HUES6 (cell line): ENCODE results near the gene ID1.
"Not testable (repeated sequence)": the region's sequence is repeated elsewhere in the genome, so short reads cannot be mapped to it uniquely, and the experiment has no call there.

ENCODE experiments used
- H3K27ac ChIP-seq: 2 replicates; pipeline ENCODE4 v1.7.0; 2013; ENCODE audit warnings: low read depth, mild to moderate bottlenecking, low read length, inconsistent platforms
- H3K27me3 ChIP-seq: 2 replicates; pipeline ENCODE4 v1.6.1; 2013; ENCODE audit warnings: low read length; ENCODE audit not compliant: control insufficient read depth, insufficient read depth
- H3K36me3 ChIP-seq: 2 replicates; pipeline ENCODE4 v1.6.1; 2013; ENCODE audit warnings: low read length; ENCODE audit not compliant: control insufficient read depth, insufficient read depth
- H3K4me1 ChIP-seq: 2 replicates; pipeline ENCODE4 v1.6.1; 2013; ENCODE audit warnings: low read length; ENCODE audit not compliant: control insufficient read depth, insufficient read depth
- H3K4me3 ChIP-seq: 2 replicates; pipeline ENCODE4 v1.5.1; 2013; ENCODE audit warnings: low read depth, low read length
- H3K9ac ChIP-seq: one replicate; pipeline ENCODE4 v1.6.1; 2013; ENCODE audit warnings: mild to moderate bottlenecking, low read length
- H3K9me3 ChIP-seq: 2 replicates; pipeline ENCODE4 v1.6.1; 2013; ENCODE audit warnings: low read depth, low read length; ENCODE audit not compliant: control insufficient read depth, insufficient read depth

ID1 gene

DNA sequence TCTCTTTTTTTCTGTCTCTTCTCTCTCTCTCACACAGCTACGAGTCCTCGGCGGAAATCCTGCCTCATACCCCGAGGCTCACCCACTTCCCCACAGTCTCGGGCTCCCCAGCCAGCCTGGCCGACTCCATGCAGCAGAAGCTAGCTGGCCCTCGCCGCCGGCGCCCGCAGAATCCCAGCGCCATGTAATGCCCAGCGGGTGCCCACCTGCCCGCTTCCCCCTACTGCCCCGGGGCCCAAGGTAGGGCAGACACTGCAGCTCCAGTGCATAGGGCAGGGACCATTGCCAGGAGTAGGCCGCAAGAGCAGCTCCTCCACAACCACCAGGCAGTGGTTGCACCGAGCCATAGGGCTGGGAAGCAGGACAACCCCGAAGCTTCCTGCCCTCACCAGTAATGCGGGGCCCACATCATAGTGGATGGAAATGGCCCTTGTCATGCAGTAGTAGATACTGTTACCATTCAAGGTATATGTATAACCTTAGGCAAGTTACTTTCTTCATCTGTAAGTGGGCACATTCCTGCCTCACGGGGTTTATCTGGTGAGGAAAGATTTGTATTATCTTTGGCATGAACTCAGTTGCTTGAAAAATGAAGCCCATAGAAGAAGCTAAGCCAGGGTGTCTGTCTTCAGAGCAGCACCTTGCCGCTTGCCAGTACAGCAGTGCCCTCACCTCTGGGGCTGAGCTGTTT lies 36.9 kb upstream of the ID1 start:
- Histone ChIP-seq H3K36me3 (peaks cover 54% of the 10 kb centered on the region), H3K9ac (peak overlapping the region; percentile 12), H3K9me3 (no peaks in the 10 kb centered on the region), H3K4me3 (no peak overlapping the region), H3K27me3 (no peaks in the 10 kb centered on the region), H3K4me1 (peaks cover 42% of the 10 kb centered on the region), H3K27ac (no peak overlapping the region)

DNA sequence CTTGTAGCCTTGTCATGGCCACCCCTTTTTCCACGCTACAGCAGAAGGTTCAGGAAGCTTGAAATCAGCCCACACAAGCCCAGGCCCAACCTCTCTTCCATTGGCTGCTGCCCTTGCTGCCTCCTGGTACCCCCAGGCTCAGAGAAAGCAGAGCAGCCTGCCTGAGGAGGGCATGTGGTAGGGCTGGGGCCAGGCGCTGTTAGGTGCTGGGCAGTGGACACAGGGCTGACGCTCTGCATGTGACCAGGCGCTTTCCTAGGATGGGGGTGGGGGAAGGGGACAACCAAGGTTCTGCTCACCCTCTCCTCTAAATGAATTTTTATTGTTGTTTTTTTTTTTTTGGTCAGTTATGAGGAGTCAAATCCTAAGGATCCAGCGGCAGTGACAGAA lies 36.3 kb upstream of the ID1 start:
- Histone ChIP-seq H3K27ac (peak overlapping the region; percentile 7; the same call in 1 of the 2 replicates), H3K27me3 (no peaks in the 10 kb centered on the region), H3K4me1 (peaks cover 48% of the 10 kb centered on the region), H3K9me3 (no peaks in the 10 kb centered on the region), H3K36me3 (peaks cover 49% of the 10 kb centered on the region), H3K4me3 (no peak overlapping the region), H3K9ac (peak overlapping the region; percentile 12)

GRCh38 chr20:31569163-31570020 lies 35.7 kb upstream of the ID1 start:
- Histone ChIP-seq H3K27ac (peak overlapping the region; percentile 4; the same call in 1 of the 2 replicates), H3K9me3 (no peaks in the 10 kb centered on the region), H3K9ac (no peak overlapping the region), H3K4me3 (no peak overlapping the region), H3K4me1 (peaks cover 53% of the 10 kb centered on the region), H3K27me3 (no peaks in the 10 kb centered on the region), H3K36me3 (peaks cover 43% of the 10 kb centered on the region)

DNA sequence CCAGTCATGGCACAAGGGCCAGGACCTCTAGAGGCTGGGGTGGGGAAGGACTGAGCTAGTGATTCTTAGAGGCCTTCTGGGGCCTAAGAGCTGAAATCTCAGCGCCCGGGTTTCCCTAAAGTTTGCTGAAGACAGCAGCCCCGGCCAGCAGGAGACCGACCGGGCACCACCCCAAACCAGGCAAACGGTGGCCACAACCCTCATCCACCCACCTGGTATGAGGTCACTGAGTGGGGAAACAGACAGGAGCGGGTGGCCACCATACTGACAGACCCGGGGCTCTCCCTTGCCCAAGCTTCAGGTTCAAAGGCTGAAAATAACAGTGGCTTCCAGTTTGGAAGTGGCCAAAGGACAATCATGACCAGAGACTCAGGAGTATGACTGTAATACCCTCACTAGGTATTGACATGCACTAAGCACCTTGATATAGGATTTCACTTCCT lies 35.0 kb upstream of the ID1 start:
- H3K4me1 ChIP-seq = peaks cover 53% of the 10 kb centered on the region
- no peak overlapping the region for H3K4me3 ChIP-seq
- H3K27me3 ChIP-seq = no peaks in the 10 kb centered on the region
- no peak overlapping the region for H3K9ac ChIP-seq
- H3K36me3 ChIP-seq = peaks cover 41% of the 10 kb centered on the region
- no peaks in the 10 kb centered on the region for H3K9me3 ChIP-seq
- H3K27ac ChIP-seq = no peak overlapping the region

- H3K27ac ChIP-seq = peak overlapping the region; percentile 44; the same call in 1 of the 2 replicates
- H3K4me3 ChIP-seq = no peak overlapping the region
- no peak overlapping the region for H3K9ac ChIP-seq
- no peaks in the 10 kb centered on the region for H3K27me3 ChIP-seq
- peaks cover 52% of the 10 kb centered on the region for H3K4me1 ChIP-seq
- peaks cover 34% of the 10 kb centered on the region for H3K36me3 ChIP-seq
- no peaks in the 10 kb centered on the region for H3K9me3 ChIP-seq
Measured at GRCh38 chr20:31570735-31571617, 34.1 kb upstream of the ID1 start.

DNA sequence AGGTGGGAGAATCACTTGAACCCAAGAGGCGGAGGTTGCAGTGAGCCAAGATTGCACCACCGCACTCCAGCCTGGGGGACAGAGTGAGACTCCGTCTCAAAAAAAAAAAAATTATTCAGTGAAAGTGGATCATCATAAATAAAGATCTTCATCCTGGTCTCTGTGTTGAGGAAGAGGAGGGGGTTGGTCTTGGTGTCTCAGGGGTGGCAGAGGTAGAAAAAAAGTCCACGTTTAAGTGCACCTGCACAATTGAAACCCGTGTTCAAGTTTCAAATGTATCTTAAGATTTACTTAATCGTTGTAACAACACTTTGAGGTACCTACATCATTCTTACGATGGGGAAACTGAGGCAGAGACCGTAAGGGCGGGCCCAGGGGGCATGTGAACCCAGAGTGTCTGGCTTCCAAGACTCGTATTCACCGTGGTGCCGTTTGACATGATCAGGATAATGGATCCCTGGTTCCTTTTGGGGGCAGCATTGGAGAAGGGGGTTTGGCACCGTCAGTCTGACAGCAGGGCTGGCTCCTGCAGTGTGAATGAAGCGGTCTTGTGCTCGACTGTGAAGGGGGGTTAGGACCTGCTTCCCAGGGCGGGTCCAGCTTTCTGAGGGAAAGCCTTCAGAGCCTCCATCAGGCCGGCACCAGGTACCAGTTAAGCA lies 32.9 kb upstream of the ID1 start:
- peak overlapping the region; percentile 53 for H3K4me3 ChIP-seq
- H3K4me1 ChIP-seq = peaks cover 50% of the 10 kb centered on the region
- H3K9me3 ChIP-seq = no peaks in the 10 kb centered on the region
- no peaks in the 10 kb centered on the region for H3K27me3 ChIP-seq
- H3K27ac ChIP-seq = peak overlapping the region; percentile 85
- peaks cover 26% of the 10 kb centered on the region for H3K36me3 ChIP-seq
- peak overlapping the region; percentile 89 for H3K9ac ChIP-seq

- peaks cover 52% of the 10 kb centered on the region for H3K4me1 ChIP-seq
- H3K27ac ChIP-seq = peak overlapping the region; percentile 85
- H3K36me3 ChIP-seq = peaks cover 23% of the 10 kb centered on the region
- no peaks in the 10 kb centered on the region for H3K27me3 ChIP-seq
- H3K9ac ChIP-seq = peak overlapping the region; percentile 89
- H3K9me3 ChIP-seq = no peaks in the 10 kb centered on the region; the same call in 1 of the 2 replicates
- H3K4me3 ChIP-seq = peak overlapping the region; percentile 53
Measured at GRCh38 chr20:31572701-31573554, 32.2 kb upstream of the ID1 start.

DNA sequence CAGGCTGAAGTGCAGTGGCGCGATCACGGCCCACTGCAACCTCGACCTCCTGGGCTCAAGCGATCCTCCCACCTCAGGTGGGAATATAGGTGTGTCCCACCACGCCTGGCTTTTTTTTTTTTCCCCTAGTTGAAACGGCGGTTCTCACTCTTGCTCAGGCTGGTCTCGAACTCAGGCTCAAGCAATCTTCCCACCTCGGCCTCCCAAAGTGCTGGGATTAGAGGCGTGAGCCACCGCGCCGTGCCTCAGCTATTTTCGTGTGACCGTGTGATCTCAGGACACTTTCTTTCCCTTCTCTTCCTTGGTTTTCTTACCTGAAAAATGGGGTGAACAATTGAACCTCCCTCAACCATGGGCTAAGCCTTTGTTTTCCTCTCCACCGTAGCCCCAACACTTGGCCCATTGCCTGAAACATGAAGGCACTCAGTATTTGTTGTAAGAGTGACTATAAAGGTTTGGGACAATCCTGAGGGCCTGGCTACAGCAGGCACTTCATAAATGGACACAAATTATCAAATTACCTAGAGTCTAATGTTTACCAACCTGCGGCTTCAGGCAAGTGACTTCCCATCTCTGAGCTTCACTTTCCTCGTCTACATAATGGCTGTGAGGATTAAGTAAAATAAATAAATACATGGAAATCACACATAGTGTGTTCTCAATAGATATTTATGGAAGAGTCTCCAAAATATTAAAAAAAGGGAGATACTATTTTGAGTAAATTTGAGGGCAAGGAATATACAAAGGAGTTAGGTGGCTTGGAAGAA lies 31.4 kb upstream of the ID1 start:
- Histone ChIP-seq H3K4me1 (peaks cover 45% of the 10 kb centered on the region), H3K27ac (peak overlapping the region; percentile 60; the same call in 1 of the 2 replicates)

DNA sequence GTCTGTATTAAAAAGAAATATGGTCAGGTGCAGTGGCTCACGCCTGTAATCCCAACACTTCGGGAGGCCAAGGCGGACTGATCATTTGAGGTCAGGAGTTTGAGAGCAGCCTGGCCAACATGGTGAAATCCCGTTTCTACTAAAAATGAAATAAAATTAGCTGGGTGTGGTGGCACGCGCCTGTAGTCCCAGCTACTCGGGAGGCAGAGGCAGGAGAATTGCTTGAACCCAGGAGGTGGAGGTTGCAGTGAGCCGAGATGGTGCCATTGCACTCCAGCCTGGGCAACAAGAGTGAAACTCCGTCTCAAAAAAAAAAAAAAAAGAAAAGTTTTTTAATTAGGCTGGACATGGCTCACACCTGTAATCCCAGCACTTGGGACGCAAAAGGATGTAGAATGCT lies 30.1 kb upstream of the ID1 start:
- not testable (repeated sequence) for H3K9ac ChIP-seq, H3K4me3 ChIP-seq, H3K27ac ChIP-seq, H3K9me3 ChIP-seq, H3K36me3 ChIP-seq, H3K27me3 ChIP-seq
- H3K4me1 ChIP-seq = peaks cover 38% of the 10 kb centered on the region

More for the DNA sequence above, 31.4 kb upstream of the ID1 start:
- no peaks in the 10 kb centered on the region for H3K27me3 ChIP-seq
- H3K36me3 ChIP-seq = peaks cover 15% of the 10 kb centered on the region
- H3K4me3 ChIP-seq = peak overlapping the region; percentile 53
- peak overlapping the region; percentile 89 for H3K9ac ChIP-seq
- H3K9me3 ChIP-seq = no peaks in the 10 kb centered on the region; the same call in 1 of the 2 replicates
